Hypothalamus (tissue), 51 donors: Measurements from ENCODE around the gene POMGNT2.
A peak's percentile ranks its signal among the peaks of the same experiment; 100 is the strongest.
"Not testable (repeated sequence)": the region's sequence is repeated elsewhere in the genome, so short reads cannot be mapped to it uniquely, and the experiment has no call there.

ENCODE experiments used
- DNase-seq, 51 donors: peaks; one replicate each; lab custom pipeline; 2025; lab: John Stamatoyannopoulos, UW

POMGNT2 gene

GRCh38 chr3:43048470-43048869 is 57.4 kb downstream of the POMGNT2 start:
- no peak for DNase-seq

- no peak for DNase-seq
These were observed 59.3 kb downstream of the POMGNT2 start for GRCh38 chr3:43046583-43046982.

- DNase-seq: not testable (repeated sequence)
These were observed 60.8 kb downstream of the POMGNT2 start for GRCh38 chr3:43045079-43045478.

GRCh38 chr3:43043793-43044192 is 62.1 kb downstream of the POMGNT2 start:
- DNase-seq: peak in 1 of 51 donors; percentile 25

- DNase-seq: no peak
These were observed 62.7 kb downstream of the POMGNT2 start for GRCh38 chr3:43043071-43043766.

- DNase-seq: no peak
These were observed 64.4 kb downstream of the POMGNT2 start for GRCh38 chr3:43041517-43041916.

GRCh38 chr3:43038010-43038409 is 67.9 kb downstream of the POMGNT2 start:
- no peak for DNase-seq

- DNase-seq: no peak
These were observed 69.1 kb downstream of the POMGNT2 start for GRCh38 chr3:43036621-43037423.

GRCh38 chr3:43035801-43036365 is 70.0 kb downstream of the POMGNT2 start:
- DNase-seq: peak in 8 of 51 donors; percentile 4 to 32 (median 20)

GRCh38 chr3:43034911-43035310 is 71.0 kb downstream of the POMGNT2 start:
- no peak for DNase-seq

- no peak for DNase-seq
These were observed 71.7 kb downstream of the POMGNT2 start for GRCh38 chr3:43034200-43034599.

GRCh38 chr3:43032646-43033628 is 72.9 kb downstream of the POMGNT2 start:
- no peak for DNase-seq

GRCh38 chr3:43031889-43032545 is 73.9 kb downstream of the POMGNT2 start:
- DNase-seq: no peak

GRCh38 chr3:43031485-43031884 is 74.4 kb downstream of the POMGNT2 start:
- DNase-seq: peak in 1 of 51 donors; percentile 13

GRCh38 chr3:43030162-43030935 is 75.5 kb downstream of the POMGNT2 start:
- DNase-seq: no peak
